ENCODE results near the gene GALNT2.

GALNT2 gene

DNA sequence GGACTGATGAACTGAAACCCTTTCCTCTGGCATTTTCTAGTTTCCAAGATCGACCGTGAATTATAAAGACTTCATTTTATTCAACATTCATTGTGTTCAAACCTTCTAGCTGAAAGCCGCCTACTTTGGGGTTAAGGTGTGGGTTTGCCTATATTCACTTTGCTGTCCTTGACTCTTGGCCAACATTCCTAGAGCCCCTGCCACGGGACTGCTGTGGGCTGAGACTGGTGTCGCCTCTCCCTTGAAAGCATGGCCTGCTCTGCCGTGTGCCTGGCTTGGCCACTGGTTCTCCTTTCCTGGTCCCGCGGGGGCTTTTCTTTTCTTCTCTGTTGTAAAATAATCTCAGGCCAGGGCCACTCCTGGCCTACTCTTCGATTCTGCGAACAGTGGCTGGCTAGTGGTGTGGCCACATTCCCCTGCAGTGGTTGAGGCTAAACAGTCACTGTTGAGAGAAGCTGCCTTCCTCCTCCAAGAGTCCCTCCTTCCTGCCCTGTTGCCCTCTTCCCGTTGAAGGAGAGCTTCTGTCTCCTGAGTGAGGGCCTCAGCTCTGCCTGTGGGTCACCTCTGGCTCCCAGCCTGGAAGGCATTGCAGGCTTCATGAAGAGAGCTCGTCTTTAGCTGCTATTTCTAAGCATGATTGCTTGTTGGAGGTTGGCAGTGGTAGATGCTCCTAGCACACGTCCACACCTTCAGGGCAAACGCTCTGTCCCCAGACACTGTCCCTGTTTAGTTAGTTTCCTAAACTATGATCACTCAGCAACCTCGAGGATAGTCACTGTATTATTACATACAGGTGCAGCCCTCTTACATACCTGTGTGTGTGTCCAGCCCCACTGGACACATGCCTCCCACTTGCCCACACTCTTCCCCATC, 80.5 kb downstream of the GALNT2 start:
- Histone ChIP-seq H3K9me3 (replicated peaks; ENCODE audit: low read length) (no peaks in the 10 kb centered on the region), H3K4me3 (ENCODE audit: low read length) (no peak overlapping the region), H3K9ac (ENCODE audit: low read depth, low read length) (no peak overlapping the region), H3K4me1 (ENCODE audit: control insufficient read depth, insufficient read depth, low read length) (peaks cover 4% of the 10 kb centered on the region), H3K4me2 (ENCODE audit: low read length) (no peak overlapping the region), H3K36me3 (ENCODE audit: insufficient read depth, low read length) (no peaks in the 10 kb centered on the region), H3K27me3 (ENCODE audit: control insufficient read depth, insufficient read depth, low read length) (no peaks in the 10 kb centered on the region)

DNA sequence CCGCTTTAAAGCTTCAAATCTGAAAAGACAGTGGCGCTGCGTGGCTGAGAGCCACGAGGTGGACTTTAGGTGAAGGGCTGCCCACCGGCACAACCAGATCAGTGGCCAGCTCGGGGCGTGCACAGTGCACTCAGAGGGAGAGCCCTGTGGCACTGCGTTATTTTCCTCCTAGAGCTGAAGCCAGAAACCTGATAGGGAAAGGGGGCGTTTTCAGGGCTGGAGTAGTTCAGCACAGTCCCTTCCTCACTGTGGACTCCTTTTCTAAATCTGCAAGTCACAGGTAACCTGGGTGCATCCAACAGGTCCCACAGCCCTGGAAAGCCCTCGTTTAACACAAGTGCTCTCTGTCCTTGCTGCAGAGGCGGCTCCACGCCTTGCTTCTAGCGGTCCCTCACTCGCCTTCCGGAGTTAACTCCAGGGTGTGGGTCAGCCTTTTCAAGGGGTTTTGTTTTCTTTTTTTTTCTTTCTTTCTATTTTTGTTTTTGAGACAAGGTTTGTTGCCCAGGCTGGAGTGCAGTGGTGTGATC, 81.2 kb downstream of the GALNT2 start:
- H3K9me3 ChIP-seq (replicated peaks; ENCODE audit: low read length), result no peaks in the 10 kb centered on the region
- no peak overlapping the region for H3K9ac ChIP-seq (ENCODE audit: low read depth, low read length)
- no peaks in the 10 kb centered on the region for H3K27me3 ChIP-seq (ENCODE audit: control insufficient read depth, insufficient read depth, low read length)
- H3K36me3 ChIP-seq (ENCODE audit: insufficient read depth, low read length), result no peaks in the 10 kb centered on the region
- no peak overlapping the region for H3K4me3 ChIP-seq (ENCODE audit: low read length)
- no peak overlapping the region for H3K4me2 ChIP-seq (ENCODE audit: low read length)
- no peaks in the 10 kb centered on the region for H3K4me1 ChIP-seq (ENCODE audit: control insufficient read depth, insufficient read depth, low read length)

- Histone ChIP-seq H3K36me3 (ENCODE audit: insufficient read depth, low read length) (no peaks in the 10 kb centered on the region), H3K4me1 (ENCODE audit: control insufficient read depth, insufficient read depth, low read length) (no peaks in the 10 kb centered on the region), H3K4me3 (ENCODE audit: low read length) (no peak overlapping the region), H3K9ac (ENCODE audit: low read depth, low read length) (no peak overlapping the region), H3K27me3 (ENCODE audit: control insufficient read depth, insufficient read depth, low read length) (no peaks in the 10 kb centered on the region), H3K9me3 (replicated peaks; ENCODE audit: low read length) (no peaks in the 10 kb centered on the region), H3K4me2 (ENCODE audit: low read length) (no peak overlapping the region)
These were observed 81.9 kb downstream of the GALNT2 start for GRCh38 chr1:230148768-230149469.

DNA sequence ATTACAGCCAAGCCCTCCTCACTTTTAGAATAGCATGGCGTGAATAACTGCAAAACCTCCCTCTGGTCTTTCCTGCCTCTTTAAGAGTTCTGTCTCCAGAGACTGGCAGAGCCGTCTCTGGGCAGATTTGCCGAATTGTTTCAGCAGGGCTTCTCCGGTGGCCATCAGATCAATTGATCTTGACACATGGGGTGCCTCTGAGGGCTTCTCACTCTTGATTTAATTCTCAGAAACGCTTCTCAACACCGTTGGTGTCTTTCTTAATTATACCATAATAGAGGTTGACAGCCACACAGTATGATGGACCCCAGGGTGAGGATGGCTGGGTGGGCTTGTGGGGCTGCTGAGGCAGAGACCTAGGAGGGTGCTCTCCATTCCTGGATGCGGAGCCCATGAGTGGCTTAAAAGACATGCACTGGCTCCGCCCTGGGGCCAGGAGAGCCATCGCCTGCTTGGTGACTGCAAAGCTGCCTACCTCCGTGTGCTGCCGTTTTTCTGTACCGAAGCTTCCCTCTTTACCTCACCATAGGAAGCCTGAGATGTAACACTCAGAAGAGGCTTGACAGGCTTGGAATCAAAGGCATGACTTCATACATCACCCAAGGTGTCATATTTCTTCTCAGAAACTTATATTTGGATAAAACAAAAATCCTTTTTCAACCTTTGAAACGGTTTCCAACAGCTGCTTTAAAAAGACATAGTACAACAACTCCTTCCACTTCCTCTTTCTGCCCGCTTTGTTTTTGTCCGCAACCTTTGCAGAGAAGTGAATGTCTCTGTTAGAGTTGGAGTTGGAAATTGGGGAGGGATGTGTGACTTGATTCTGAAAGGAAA, 82.9 kb downstream of the GALNT2 start:
- no peaks in the 10 kb centered on the region for H3K9me3 ChIP-seq (replicated peaks; ENCODE audit: low read length)
- H3K9ac ChIP-seq (ENCODE audit: low read depth, low read length), result no peak overlapping the region
- no peak overlapping the region for H3K4me3 ChIP-seq (ENCODE audit: low read length)
- no peak overlapping the region for H3K4me2 ChIP-seq (ENCODE audit: low read length)
- H3K36me3 ChIP-seq (ENCODE audit: insufficient read depth, low read length), result no peaks in the 10 kb centered on the region
- H3K27me3 ChIP-seq (ENCODE audit: control insufficient read depth, insufficient read depth, low read length), result no peaks in the 10 kb centered on the region
- H3K4me1 ChIP-seq (ENCODE audit: control insufficient read depth, insufficient read depth, low read length), result no peaks in the 10 kb centered on the region

DNA sequence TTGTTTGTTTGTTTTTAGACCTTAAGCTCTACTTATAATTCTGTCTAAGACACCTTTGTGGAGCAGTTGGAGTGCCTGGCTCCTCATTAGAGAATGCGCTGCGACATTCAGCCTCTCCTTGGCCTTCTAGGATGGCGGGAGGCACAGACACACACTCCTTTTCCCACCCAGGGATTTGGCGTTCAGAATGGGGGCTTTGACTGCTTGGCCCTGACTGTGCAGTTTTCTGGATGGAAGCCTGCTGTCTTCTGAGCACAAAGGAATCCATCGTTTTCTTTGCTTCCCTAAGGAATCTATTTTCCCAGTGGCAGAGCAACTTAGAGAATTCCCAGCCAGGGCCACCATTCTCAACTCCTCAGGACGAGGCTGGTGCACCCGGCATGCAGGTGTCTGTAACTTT, 83.6 kb downstream of the GALNT2 start:
- no peaks in the 10 kb centered on the region for H3K27me3 ChIP-seq (ENCODE audit: control insufficient read depth, insufficient read depth, low read length)
- no peak overlapping the region for H3K4me3 ChIP-seq (ENCODE audit: low read length)
- no peaks in the 10 kb centered on the region for H3K9me3 ChIP-seq (replicated peaks; ENCODE audit: low read length)
- H3K9ac ChIP-seq (ENCODE audit: low read depth, low read length), result no peak overlapping the region
- no peaks in the 10 kb centered on the region for H3K36me3 ChIP-seq (ENCODE audit: insufficient read depth, low read length)
- no peak overlapping the region for H3K4me2 ChIP-seq (ENCODE audit: low read length)
- no peaks in the 10 kb centered on the region for H3K4me1 ChIP-seq (ENCODE audit: control insufficient read depth, insufficient read depth, low read length)

GRCh38 chr1:230151924-230152468, 85.0 kb downstream of the GALNT2 start:
- H3K4me1 ChIP-seq (ENCODE audit: control insufficient read depth, insufficient read depth, low read length), result no peaks in the 10 kb centered on the region
- no peaks in the 10 kb centered on the region for H3K27me3 ChIP-seq (ENCODE audit: control insufficient read depth, insufficient read depth, low read length)
- H3K9ac ChIP-seq (ENCODE audit: low read depth, low read length), result no peak overlapping the region
- no peak overlapping the region for H3K4me3 ChIP-seq (ENCODE audit: low read length)
- H3K36me3 ChIP-seq (ENCODE audit: insufficient read depth, low read length), result no peaks in the 10 kb centered on the region
- H3K4me2 ChIP-seq (ENCODE audit: low read length), result no peak overlapping the region
- H3K9me3 ChIP-seq (replicated peaks; ENCODE audit: low read length), result no peaks in the 10 kb centered on the region

- H3K27me3 ChIP-seq (ENCODE audit: control insufficient read depth, insufficient read depth, low read length), result no peaks in the 10 kb centered on the region
- no peaks in the 10 kb centered on the region for H3K36me3 ChIP-seq (ENCODE audit: insufficient read depth, low read length)
- H3K9me3 ChIP-seq (replicated peaks; ENCODE audit: low read length), result no peaks in the 10 kb centered on the region
- H3K4me1 ChIP-seq (ENCODE audit: control insufficient read depth, insufficient read depth, low read length), result peaks cover 3% of the 10 kb centered on the region
- no peak overlapping the region for H3K9ac ChIP-seq (ENCODE audit: low read depth, low read length)
- no peak overlapping the region for H3K4me3 ChIP-seq (ENCODE audit: low read length)
- no peak overlapping the region for H3K4me2 ChIP-seq (ENCODE audit: low read length)
These were observed 86.0 kb downstream of the GALNT2 start for GRCh38 chr1:230152999-230153398.

DNA sequence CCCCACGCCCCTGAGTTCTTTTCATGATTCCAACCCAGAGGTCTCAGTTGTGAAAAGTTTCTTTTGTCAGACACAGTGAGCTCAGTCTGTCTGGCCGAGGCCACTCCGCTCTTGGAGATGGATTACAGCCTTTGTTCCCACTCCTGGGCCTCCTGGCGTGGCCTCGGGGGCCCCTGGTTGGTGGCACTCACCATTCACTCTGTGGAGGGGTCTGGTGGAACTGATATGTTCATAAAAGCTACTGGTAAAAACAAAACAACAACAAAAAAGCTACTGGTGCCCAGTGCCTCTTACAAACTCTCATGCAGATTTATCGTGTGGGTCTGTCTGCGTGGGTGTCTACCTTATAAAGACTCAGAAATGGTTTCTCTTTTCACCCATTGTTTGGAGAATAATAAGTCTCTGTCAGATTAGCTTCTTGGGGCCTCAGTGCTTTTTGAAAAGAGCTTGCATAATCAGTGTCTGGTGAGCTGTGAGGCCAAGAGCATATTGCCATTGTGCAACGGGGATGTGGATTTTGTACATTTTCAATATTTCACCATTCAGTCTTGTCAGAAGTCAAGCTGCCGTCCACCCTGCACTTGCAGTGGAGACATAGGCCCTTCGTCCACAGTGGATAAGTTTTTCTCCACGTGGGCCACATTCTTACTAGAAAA, 86.7 kb downstream of the GALNT2 start:
- Histone ChIP-seq H3K9me3 (replicated peaks; ENCODE audit: low read length) (no peaks in the 10 kb centered on the region), H3K4me1 (ENCODE audit: control insufficient read depth, insufficient read depth, low read length) (peaks cover 10% of the 10 kb centered on the region), H3K4me2 (ENCODE audit: low read length) (no peak overlapping the region), H3K27me3 (ENCODE audit: control insufficient read depth, insufficient read depth, low read length) (no peaks in the 10 kb centered on the region), H3K9ac (ENCODE audit: low read depth, low read length) (no peak overlapping the region), H3K36me3 (ENCODE audit: insufficient read depth, low read length) (no peaks in the 10 kb centered on the region), H3K4me3 (ENCODE audit: low read length) (no peak overlapping the region)

GRCh38 chr1:230155021-230155420, 88.0 kb downstream of the GALNT2 start:
- peaks cover 10% of the 10 kb centered on the region for H3K4me1 ChIP-seq (ENCODE audit: control insufficient read depth, insufficient read depth, low read length)
- no peak overlapping the region for H3K9ac ChIP-seq (ENCODE audit: low read depth, low read length)

GRCh38 chr1:230156068-230156467, 89.0 kb downstream of the GALNT2 start:
- Histone ChIP-seq H3K27me3 (ENCODE audit: control insufficient read depth, insufficient read depth, low read length) (no peaks in the 10 kb centered on the region), H3K9ac (ENCODE audit: low read depth, low read length) (no peak overlapping the region), H3K36me3 (ENCODE audit: insufficient read depth, low read length) (no peaks in the 10 kb centered on the region), H3K4me1 (ENCODE audit: control insufficient read depth, insufficient read depth, low read length) (peaks cover 10% of the 10 kb centered on the region), H3K4me3 (ENCODE audit: low read length) (no peak overlapping the region), H3K4me2 (ENCODE audit: low read length) (no peak overlapping the region), H3K9me3 (replicated peaks; ENCODE audit: low read length) (no peaks in the 10 kb centered on the region)

More at GRCh38 chr1:230155021-230155420, 88.0 kb downstream of the GALNT2 start:
- Histone ChIP-seq H3K4me3 (ENCODE audit: low read length) (no peak overlapping the region), H3K27me3 (ENCODE audit: control insufficient read depth, insufficient read depth, low read length) (no peaks in the 10 kb centered on the region), H3K4me2 (ENCODE audit: low read length) (no peak overlapping the region), H3K9me3 (replicated peaks; ENCODE audit: low read length) (no peaks in the 10 kb centered on the region), H3K36me3 (ENCODE audit: insufficient read depth, low read length) (no peaks in the 10 kb centered on the region)

Data from skeletal muscle satellite cell (primary cell).